Measurements from ENCODE around the gene TRAPPC5. TPM values are rescaled to one million over a fixed set of nuclear protein-coding genes. Genes with fewer than 3 reads are reported as not detected.
A peak's percentile ranks its signal among the peaks of the same experiment; 100 is the strongest.

TRAPPC5 gene
- polyA plus RNA-seq, 1 donor = 36.6 TPM

- no peak for DNase-seq (ENCODE audit: low read depth)
These were observed 4.3 kb upstream of the TRAPPC5 start for GRCh38 chr19:7676376-7676775.

GRCh38 chr19:7676854-7677253, 3.8 kb upstream of the TRAPPC5 start, which contains the start of gene MCEMP1:
MCEMP1 (plus strand) TSS chr19:7677090; CDS start chr19:7677121, 31 bp downstream.
- no peak for DNase-seq (ENCODE audit: low read depth)

- no peak for DNase-seq (ENCODE audit: low read depth)
These were observed 2.8 kb upstream of the TRAPPC5 start for GRCh38 chr19:7677669-7678311.

- no peak for DNase-seq (ENCODE audit: low read depth)
These were observed 1.5 kb upstream of the TRAPPC5 start for GRCh38 chr19:7678971-7679751.

- DNase-seq (ENCODE audit: low read depth) = no peak
These were observed 645 bp upstream of the TRAPPC5 start for GRCh38 chr19:7679771-7680605.

GRCh38 chr19:7681340-7682174, 924 bp downstream of the TRAPPC5 start:
- peak; percentile 52 for DNase-seq (ENCODE audit: low read depth)

GRCh38 chr19:7682175-7682855, 1.7 kb downstream of the TRAPPC5 start:
- no peak for DNase-seq (ENCODE audit: low read depth)

- DNase-seq (ENCODE audit: low read depth) = no peak
These were observed 5.2 kb downstream of the TRAPPC5 start for GRCh38 chr19:7685546-7686445.

GRCh38 chr19:7687177-7687576, 6.5 kb downstream of the TRAPPC5 start:
- DNase-seq (ENCODE audit: low read depth) = no peak

GRCh38 chr19:7689165-7689564, 8.5 kb downstream of the TRAPPC5 start:
- DNase-seq (ENCODE audit: low read depth) = no peak

- no peak for DNase-seq (ENCODE audit: low read depth)
These were observed 10.2 kb downstream of the TRAPPC5 start for GRCh38 chr19:7690779-7691258.

- no peak for DNase-seq (ENCODE audit: low read depth)
These were observed 10.9 kb downstream of the TRAPPC5 start for GRCh38 chr19:7691497-7691896.

GRCh38 chr19:7692417-7693088, 11.9 kb downstream of the TRAPPC5 start:
- DNase-seq (ENCODE audit: low read depth) = no peak

GRCh38 chr19:7694499-7694898, 13.9 kb downstream of the TRAPPC5 start:
- DNase-seq (ENCODE audit: low read depth) = no peak

GRCh38 chr19:7697721-7698287, 17.2 kb downstream of the TRAPPC5 start:
- no peak for DNase-seq (ENCODE audit: low read depth)

- DNase-seq (ENCODE audit: low read depth) = no peak
These were observed 17.9 kb downstream of the TRAPPC5 start for GRCh38 chr19:7698583-7698982.

- no peak for DNase-seq (ENCODE audit: low read depth)
These were observed 18.4 kb downstream of the TRAPPC5 start for GRCh38 chr19:7699003-7699402.

All from forelimb muscle (tissue), 1 donor.